Measurements from ENCODE around the gene GLRX. TPM values are rescaled to one million over a fixed set of nuclear protein-coding genes. Genes with fewer than 3 reads are reported as not detected.

The GLRX gene
- total and polyA plus RNA-seq, 2 of the 13 experiments (the other 11 are each of a cell fraction or from before 2014, with no cell fraction given), result 63.8 to 499 TPM

- TF ChIP-seq, protein P1, sequence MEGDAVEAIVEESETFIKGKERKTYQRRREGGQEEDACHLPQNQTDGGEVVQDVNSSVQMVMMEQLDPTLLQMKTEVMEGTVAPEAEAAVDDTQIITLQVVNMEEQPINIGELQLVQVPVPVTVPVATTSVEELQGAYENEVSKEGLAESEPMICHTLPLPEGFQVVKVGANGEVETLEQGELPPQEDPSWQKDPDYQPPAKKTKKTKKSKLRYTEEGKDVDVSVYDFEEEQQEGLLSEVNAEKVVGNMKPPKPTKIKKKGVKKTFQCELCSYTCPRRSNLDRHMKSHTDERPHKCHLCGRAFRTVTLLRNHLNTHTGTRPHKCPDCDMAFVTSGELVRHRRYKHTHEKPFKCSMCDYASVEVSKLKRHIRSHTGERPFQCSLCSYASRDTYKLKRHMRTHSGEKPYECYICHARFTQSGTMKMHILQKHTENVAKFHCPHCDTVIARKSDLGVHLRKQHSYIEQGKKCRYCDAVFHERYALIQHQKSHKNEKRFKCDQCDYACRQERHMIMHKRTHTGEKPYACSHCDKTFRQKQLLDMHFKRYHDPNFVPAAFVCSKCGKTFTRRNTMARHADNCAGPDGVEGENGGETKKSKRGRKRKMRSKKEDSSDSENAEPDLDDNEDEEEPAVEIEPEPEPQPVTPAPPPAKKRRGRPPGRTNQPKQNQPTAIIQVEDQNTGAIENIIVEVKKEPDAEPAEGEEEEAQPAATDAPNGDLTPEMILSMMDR (CRISPR knock-in tag; IDR thresholded peaks at IDR 0.05), result 0 out of 2 replicates have a peak, but pooled peaks have one; percentile 12
- TF ChIP-seq XBP1 (CRISPR knock-in tag; IDR thresholded peaks at IDR 0.05) (peak; percentile 78; the same call in 1 of the 2 replicates), ZC3H4 (CRISPR knock-in tag; IDR thresholded peaks at IDR 0.05; ENCODE audit: borderline replicate concordance) (no peak), HMGA1 (CRISPR knock-in tag; conservative IDR thresholded peaks at IDR 0.05) (no peak), MAX (IDR thresholded peaks at IDR 0.05) (peak; percentile 81), ELF1 (CRISPR knock-in tag; IDR thresholded peaks at IDR 0.05) (peak; percentile 39; the same call in 1 of the 2 replicates), ZNF460 (CRISPR knock-in tag; IDR thresholded peaks at IDR 0.05; ENCODE audit: borderline replicate concordance) (no peak), TAF1 (CRISPR knock-in tag; IDR thresholded peaks at IDR 0.05) (peak; percentile 38; the same call in 1 of the 2 replicates), NFAT5 (CRISPR knock-in tag; IDR thresholded peaks at IDR 0.05) (no peak), ZNF512B (CRISPR knock-in tag; IDR thresholded peaks at IDR 0.05; ENCODE audit: borderline replicate concordance) (0 out of 2 replicates have a peak, but pooled peaks have one; percentile 67)
- TF ChIP-seq, protein P2, sequence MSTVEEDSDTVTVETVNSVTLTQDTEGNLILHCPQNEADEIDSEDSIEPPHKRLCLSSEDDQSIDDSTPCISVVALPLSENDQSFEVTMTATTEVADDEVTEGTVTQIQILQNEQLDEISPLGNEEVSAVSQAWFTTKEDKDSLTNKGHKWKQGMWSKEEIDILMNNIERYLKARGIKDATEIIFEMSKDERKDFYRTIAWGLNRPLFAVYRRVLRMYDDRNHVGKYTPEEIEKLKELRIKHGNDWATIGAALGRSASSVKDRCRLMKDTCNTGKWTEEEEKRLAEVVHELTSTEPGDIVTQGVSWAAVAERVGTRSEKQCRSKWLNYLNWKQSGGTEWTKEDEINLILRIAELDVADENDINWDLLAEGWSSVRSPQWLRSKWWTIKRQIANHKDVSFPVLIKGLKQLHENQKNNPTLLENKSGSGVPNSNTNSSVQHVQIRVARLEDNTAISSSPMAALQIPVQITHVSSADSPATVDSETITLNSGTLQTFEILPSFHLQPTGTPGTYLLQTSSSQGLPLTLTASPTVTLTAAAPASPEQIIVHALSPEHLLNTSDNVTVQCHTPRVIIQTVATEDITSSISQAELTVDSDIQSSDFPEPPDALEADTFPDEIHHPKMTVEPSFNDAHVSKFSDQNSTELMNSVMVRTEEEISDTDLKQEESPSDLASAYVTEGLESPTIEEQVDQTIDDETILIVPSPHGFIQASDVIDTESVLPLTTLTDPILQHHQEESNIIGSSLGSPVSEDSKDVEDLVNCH (CRISPR knock-in tag; IDR thresholded peaks at IDR 0.05), result no peak
These were observed 1.4 kb upstream of the GLRX start (continued) for GRCh38 chr5:95823738-95824609.

Data from HepG2 (cell line).